NB4 (cell line): Measurements from ENCODE around the gene AASDHPPT.

Source experiments
- DNase-seq: peaks from one replicate; pipeline ENCODE4 v3.0.0; 2010; ENCODE audit warnings: low read depth
- H3K4me3 ChIP-seq: one replicate; pipeline ENCODE4 v1.5.1; 2011; ENCODE audit warnings: mild to moderate bottlenecking, low read depth, low read length, moderate library complexity
- MYC ChIP-seq: IDR thresholded peaks from 2 replicates; pipeline ENCODE4 v1.6.1; 2011; ENCODE audit warnings: low read depth, low read length
- POLR2A ChIP-seq: IDR thresholded peaks from 2 replicates; pipeline ENCODE4 v1.6.1; 2011; ENCODE audit warnings: mild to moderate bottlenecking; ENCODE audit not compliant: insufficient read length; ENCODE audit errors: extremely low read depth
- TF ChIP-seq, protein P1 (sequence below): IDR thresholded peaks from 2 replicates; pipeline ENCODE4 v1.6.1; 2011; ENCODE audit warnings: low read depth, low read length
- TF ChIP-seq, protein P2 (sequence below): IDR thresholded peaks from one replicate; pipeline ENCODE4 v1.5.1; 2012; ENCODE audit warnings: low read depth, low read length

Gene AASDHPPT

GRCh38 chr11:106092446-106092845 is 15.0 kb downstream of the AASDHPPT start:
- DNase-seq, result no peak
- TF ChIP-seq, protein P1, sequence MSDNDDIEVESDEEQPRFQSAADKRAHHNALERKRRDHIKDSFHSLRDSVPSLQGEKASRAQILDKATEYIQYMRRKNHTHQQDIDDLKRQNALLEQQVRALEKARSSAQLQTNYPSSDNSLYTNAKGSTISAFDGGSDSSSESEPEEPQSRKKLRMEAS, result no peak
- TF ChIP-seq POLR2A (no peak), MYC (no peak)
- TF ChIP-seq, protein P2, sequence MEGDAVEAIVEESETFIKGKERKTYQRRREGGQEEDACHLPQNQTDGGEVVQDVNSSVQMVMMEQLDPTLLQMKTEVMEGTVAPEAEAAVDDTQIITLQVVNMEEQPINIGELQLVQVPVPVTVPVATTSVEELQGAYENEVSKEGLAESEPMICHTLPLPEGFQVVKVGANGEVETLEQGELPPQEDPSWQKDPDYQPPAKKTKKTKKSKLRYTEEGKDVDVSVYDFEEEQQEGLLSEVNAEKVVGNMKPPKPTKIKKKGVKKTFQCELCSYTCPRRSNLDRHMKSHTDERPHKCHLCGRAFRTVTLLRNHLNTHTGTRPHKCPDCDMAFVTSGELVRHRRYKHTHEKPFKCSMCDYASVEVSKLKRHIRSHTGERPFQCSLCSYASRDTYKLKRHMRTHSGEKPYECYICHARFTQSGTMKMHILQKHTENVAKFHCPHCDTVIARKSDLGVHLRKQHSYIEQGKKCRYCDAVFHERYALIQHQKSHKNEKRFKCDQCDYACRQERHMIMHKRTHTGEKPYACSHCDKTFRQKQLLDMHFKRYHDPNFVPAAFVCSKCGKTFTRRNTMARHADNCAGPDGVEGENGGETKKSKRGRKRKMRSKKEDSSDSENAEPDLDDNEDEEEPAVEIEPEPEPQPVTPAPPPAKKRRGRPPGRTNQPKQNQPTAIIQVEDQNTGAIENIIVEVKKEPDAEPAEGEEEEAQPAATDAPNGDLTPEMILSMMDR, result no peak
- H3K4me3 ChIP-seq, result no peak overlapping the region

GRCh38 chr11:106098893-106099553 is 21.6 kb downstream of the AASDHPPT start:
- TF ChIP-seq MYC, result no peak
- TF ChIP-seq POLR2A, result no peak
- H3K4me3 ChIP-seq, result no peak overlapping the region
- no peak for DNase-seq

GRCh38 chr11:106101370-106101769 is 23.9 kb downstream of the AASDHPPT start:
- no peak overlapping the region for H3K4me3 ChIP-seq
- TF ChIP-seq, protein P2, result no peak
- TF ChIP-seq MYC, result no peak
- TF ChIP-seq, protein P1, result no peak
- no peak for TF ChIP-seq POLR2A
- no peak for DNase-seq

- TF ChIP-seq POLR2A (no peak), MYC (no peak)
- TF ChIP-seq, protein P2, result no peak
- TF ChIP-seq, protein P1, result no peak
- DNase-seq, result no peak
- H3K4me3 ChIP-seq, result no peak overlapping the region
Measured at GRCh38 chr11:106101819-106102218, 24.4 kb downstream of the AASDHPPT start.

GRCh38 chr11:106105986-106106385 is 28.5 kb downstream of the AASDHPPT start:
- no peak overlapping the region for H3K4me3 ChIP-seq
- TF ChIP-seq MYC, result no peak
- no peak for TF ChIP-seq POLR2A
- TF ChIP-seq, protein P1, result no peak
- TF ChIP-seq, protein P2, result no peak
- DNase-seq, result no peak

DNA sequence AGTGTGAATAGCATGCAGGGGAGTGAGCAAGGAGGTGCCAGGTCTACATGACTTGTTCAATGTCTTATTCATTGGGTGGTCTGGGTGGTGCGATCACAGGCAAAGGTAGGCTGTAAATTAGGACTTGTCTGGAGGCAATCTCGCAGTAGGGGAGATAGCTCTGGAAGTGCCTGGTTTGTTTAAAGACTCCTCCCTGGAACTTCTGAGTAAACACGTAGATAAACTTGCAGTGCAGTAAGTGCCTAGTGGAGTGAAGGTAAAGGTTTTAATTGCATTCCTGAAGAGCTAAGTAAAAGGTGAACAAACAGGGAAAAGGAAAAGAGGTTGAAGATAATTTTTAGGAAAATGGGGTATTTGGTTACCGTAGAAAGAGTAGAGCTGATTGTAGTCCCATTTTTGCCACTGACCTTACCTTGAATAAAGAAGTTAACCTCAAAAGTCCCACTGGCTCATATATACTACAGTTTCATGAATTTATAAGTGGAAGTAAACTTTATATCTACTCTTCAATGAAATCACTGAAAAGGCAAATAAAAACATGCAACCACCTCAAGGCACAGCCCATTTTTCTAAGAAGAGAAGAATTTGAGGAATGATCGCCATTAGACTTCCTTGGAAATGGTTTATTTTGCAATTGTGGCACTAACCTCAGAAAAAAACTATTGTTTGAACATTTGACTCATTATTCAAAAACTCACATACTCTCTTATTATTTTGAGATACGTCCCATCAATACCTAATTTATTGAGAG is 44.3 kb downstream of the AASDHPPT start:
- TF ChIP-seq, protein P1, result no peak
- TF ChIP-seq, protein P2, result no peak
- no peak for DNase-seq
- no peak overlapping the region for H3K4me3 ChIP-seq
